HG03066 (cell line): ENCODE data around the gene OPN1MW3.
"Not testable (repeated sequence)": the region's sequence is repeated elsewhere in the genome, so short reads cannot be mapped to it uniquely, and the experiment has no call there.

Experiments used
- ATAC-seq: cut with Tn5 transposase; IDR thresholded peaks from one replicate; pipeline ENCODE4 v1.9.1; 2021; ENCODE audit warnings: low read depth; ENCODE audit not compliant: unreplicated experiment

OPN1MW3 gene

GRCh38 chrX:154295664-154296310, 38.4 kb downstream of the OPN1MW3 start, which contains the start of gene TKTL1:
Gene TKTL1, plus strand, starts transcription at chrX:154295795. Its CDS starts 65 bp downstream, at chrX:154295860.
- no peak for ATAC-seq

DNA sequence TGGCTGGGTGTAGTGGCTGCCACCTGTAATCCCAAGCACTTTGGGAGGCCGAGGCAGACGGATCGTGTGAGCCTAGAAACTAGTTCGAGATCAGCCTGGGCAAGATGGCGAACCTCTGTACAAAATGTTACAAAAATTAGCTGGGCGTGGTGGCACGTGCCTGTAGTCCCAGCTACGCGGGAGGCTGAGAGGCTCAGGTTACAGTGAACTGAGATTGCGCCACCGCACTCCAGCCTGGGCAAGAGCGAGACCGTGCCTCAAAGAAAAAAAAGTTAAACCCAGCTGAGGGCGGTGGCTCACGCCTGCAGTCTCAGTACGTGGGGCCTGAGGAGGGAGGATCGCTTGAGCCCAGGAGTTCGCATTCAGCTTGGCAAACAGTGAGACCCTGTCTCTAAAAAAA, 39.3 kb downstream of the OPN1MW3 start:
- no peak for ATAC-seq

DNA sequence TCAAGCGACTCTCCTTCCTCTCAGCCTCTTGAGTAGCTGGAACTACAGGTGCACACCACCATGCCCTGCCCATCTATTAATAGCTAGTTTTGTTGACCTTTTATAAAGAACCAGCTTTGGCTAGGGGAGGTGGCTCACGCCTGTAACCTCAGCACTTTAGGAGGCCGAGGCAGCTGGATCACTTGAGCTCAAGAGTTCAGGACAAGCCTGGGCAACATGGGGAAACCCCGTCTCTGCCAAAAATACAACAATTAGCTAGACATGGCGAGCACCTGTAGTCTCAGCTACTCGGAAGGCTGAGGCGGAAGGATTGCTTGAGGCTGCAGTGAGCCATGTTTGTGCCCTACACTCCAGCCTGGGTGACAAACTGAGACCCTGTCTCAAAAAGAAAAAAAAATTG, 40.9 kb downstream of the OPN1MW3 start:
- no peak for ATAC-seq

GRCh38 chrX:154300816-154301215, 43.4 kb downstream of the OPN1MW3 start:
- no peak for ATAC-seq

DNA sequence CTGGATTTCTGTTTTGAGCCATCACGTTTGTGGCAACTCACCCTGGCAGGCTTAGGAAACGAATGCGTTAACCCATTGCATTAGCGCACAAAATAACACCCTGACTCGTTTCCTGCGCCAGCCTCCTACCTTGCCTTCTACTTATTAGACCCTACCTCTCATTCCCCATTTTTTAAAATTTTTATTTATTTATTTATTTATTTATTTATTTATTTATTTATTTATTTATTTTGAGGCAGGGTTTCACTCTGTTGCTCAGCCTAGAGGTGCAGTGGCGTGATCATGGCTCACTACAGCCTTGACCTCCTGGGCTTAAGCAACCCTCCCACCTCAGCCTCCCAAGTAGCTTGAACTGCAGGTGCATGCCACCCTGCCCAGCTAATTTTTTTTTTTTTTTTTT, 45.6 kb downstream of the OPN1MW3 start:
- ATAC-seq: not testable (repeated sequence)

GRCh38 chrX:154303476-154303875, 46.1 kb downstream of the OPN1MW3 start:
- ATAC-seq: no peak

- ATAC-seq: no peak
Observed at GRCh38 chrX:154304846-154305245, 47.5 kb downstream of the OPN1MW3 start.

GRCh38 chrX:154305541-154306205, 48.3 kb downstream of the OPN1MW3 start:
- no peak for ATAC-seq

DNA sequence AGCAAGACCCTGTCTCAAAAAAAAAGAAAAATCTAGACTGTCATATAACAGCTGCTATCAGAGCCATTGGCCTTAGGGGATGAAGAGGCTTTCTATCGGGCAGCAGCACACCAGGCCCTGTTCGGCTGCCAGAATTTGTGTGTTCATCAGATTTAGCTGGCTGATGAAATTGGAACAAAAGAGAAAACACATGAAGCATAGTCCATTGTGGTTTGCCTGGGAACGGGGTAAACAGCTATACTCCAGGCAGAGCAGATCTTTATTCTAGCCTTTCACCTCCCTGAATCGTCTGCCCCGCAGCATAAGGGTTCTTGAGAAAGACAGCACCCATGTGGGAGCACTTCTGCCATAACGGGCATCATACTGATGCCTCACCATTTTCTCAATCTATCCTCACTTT, 49.8 kb downstream of the OPN1MW3 start:
- ATAC-seq: no peak

GRCh38 chrX:154308108-154308946, 50.9 kb downstream of the OPN1MW3 start:
- no peak for ATAC-seq

GRCh38 chrX:154309041-154309775, 51.8 kb downstream of the OPN1MW3 start:
- ATAC-seq: no peak

GRCh38 chrX:154310616-154311536, 53.5 kb downstream of the OPN1MW3 start:
- no peak for ATAC-seq

DNA sequence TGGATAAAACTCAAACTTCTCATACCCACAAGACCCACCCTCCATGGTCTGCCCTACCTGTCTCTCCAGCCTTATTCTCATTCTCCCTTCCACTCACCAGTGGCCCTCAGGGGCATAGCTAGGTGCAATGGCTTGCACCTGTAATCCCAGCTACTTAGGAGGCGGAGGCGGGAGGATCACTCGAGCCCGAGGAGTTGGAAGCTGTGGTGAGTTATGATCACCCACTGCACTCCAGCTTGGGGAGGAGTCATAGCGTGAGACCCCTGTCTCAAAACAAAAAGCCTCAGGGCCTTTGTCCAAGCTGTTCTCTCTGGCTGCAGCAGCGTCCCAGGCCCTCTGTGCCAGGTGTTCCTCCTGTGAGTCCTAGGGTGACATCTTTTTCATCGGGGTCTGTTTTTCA, 54.7 kb downstream of the OPN1MW3 start:
- no peak for ATAC-seq

- ATAC-seq: no peak
Observed at GRCh38 chrX:154313147-154313546, 55.8 kb downstream of the OPN1MW3 start.

GRCh38 chrX:154315416-154315815, 58.0 kb downstream of the OPN1MW3 start:
- no peak for ATAC-seq

- ATAC-seq: no peak
Observed at GRCh38 chrX:154317391-154317995, 60.1 kb downstream of the OPN1MW3 start.

GRCh38 chrX:154320406-154320805, 63.0 kb downstream of the OPN1MW3 start:
- ATAC-seq: no peak
